ENCODE results near the gene ZFYVE28.

DNA sequence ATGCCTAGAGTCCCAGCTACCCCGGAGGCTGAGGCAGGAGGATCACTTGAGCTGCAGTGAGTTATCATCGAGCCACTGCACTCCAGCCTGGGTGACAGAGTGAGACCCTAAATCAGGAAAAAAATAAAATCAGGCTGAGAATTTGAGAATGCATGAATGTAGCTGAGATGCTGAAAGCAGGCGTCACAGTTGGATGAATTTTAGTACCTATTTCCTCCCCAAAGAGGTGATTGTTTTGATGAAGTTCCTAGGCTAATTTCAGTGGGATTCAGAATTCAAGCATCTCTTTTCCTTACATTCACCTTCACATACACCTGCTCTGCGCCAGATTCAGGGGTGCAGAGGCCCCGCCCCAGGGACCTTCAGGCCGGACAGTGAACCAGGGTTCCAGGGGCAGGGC lies 3.5 kb upstream of the ZFYVE28 start:
- TF ChIP-seq YY1 (IDR thresholded peaks at IDR 0.05; ENCODE audit: insufficient read depth, insufficient read length): no peak
- TF ChIP-seq ZNF274 (IDR thresholded peaks at IDR 0.05; ENCODE audit: low read depth, low read length): no peak
- no peak for TF ChIP-seq SUZ12 (IDR thresholded peaks at IDR 0.05; ENCODE audit: extremely low read depth, insufficient read depth, insufficient read length)
